K562 (cell line): ENCODE data around the gene NGDN. TPM values are rescaled to one million over a fixed set of nuclear protein-coding genes. Genes with fewer than 3 reads are reported as not detected.

Experiments
- ATAC-seq: fragments of 200-7000 bp; cut with Tn5 transposase; 3 replicates; pipeline ENCODE4 v1.9.1; 2020; ENCODE audit warnings: moderate library complexity
- BruUV-seq: library from RNA; stranded (reverse); fragments of 400-500 nt; replicated peaks from 2 replicates; lab custom pipeline; 2021; lab: Mats Ljungman, UMichigan
- CTCF ChIA-PET: fragments of 300-600 bp; formaldehyde crosslinking; extraction: SDS; loops from one replicate; lab custom pipeline; 2021; ENCODE audit warnings: low intra/inter-chr PET ratio; lab: Yijun Ruan, JAX
- POLR2A ChIA-PET: fragments of 300-600, 350-650 bp; sonication (Branson Sonifier 250); formaldehyde crosslinking; extraction: SDS; loops from one replicate; lab custom pipeline; 2021; ENCODE audit warnings: antibody characterized with exemption, inconsistent platforms; lab: Yijun Ruan, JAX
- DNase-seq, 4 experiments: peaks; one replicate each; pipeline versions ENCODE4 v3.0.0 to v3.0.0-alpha.2; 2011 to 2018; ENCODE audit warnings: low spot score in 3 of 4, mixed read lengths in 3 of 4; ENCODE audit errors: extremely low read depth in 1 of 4
- FAIRE-seq: peaks from 2 replicates; lab custom pipeline; 2011; peaks lifted over from hg19 to GRCh38; lab: Jason Lieb, UNC
- H2AFZ ChIP-seq: 2 replicates; pipeline ENCODE4 v1.6.0; 2011; ENCODE audit warnings: low read depth, low read length, control low read depth, inconsistent platforms
- H3K27ac ChIP-seq: fragments of 200-600 bp; 3 replicates; pipeline ENCODE4 v1.8.0; 2011; ENCODE audit warnings: low read depth, mild to moderate bottlenecking, control low read depth, inconsistent platforms, low read length, moderate library complexity, mixed read lengths; ENCODE audit errors: extremely low read depth
- H3K27me3 ChIP-seq, 2 experiments: fragments of 300-600 bp in 1 of 2; 2 replicates in 1 of 2; 3 replicates in 1 of 2; pipeline versions ENCODE4 v1.6.0 to v1.8.0; 2011; ENCODE audit warnings: inconsistent platforms in 2 of 2, low read length in 2 of 2, mild to moderate bottlenecking in 1 of 2, mixed read lengths in 1 of 2, moderate library complexity in 1 of 2; ENCODE audit not compliant: control insufficient read depth in 2 of 2, insufficient read depth in 2 of 2
- H3K36me3 ChIP-seq: fragments of 300-600 bp; 3 replicates; pipeline ENCODE4 v1.8.0; 2011; ENCODE audit warnings: mild to moderate bottlenecking, low read length, inconsistent platforms; ENCODE audit not compliant: control insufficient read depth, insufficient read depth
- H3K4me1 ChIP-seq, 2 experiments: fragments of 200-600 bp in 1 of 2; replicated peaks in 1 of 2; 2 replicates in 1 of 2; 3 replicates in 1 of 2; pipeline versions ENCODE4 v1.5.1 to v1.8.0; 2011; ENCODE audit warnings: inconsistent platforms in 2 of 2, low read length in 2 of 2, mild to moderate bottlenecking in 1 of 2, mixed read lengths in 1 of 2, moderate library complexity in 1 of 2; ENCODE audit not compliant: control insufficient read depth in 2 of 2, insufficient read depth in 2 of 2
- H3K4me2 ChIP-seq: 2 replicates; pipeline ENCODE4 v1.6.1; 2011; ENCODE audit warnings: low read length, control low read depth, inconsistent platforms, mixed read lengths; ENCODE audit not compliant: insufficient read depth
- H3K4me3 ChIP-seq: fragments of 200-600 bp; sonication (generic), shearing (Covaris generic); 2 replicates; pipeline ENCODE4 v1.5.1; 2016; ENCODE audit warnings: control low read depth, inconsistent platforms
- H3K79me2 ChIP-seq: fragments of 200-600 bp; 3 replicates; pipeline ENCODE4 v1.8.0; 2011; ENCODE audit warnings: low read length, inconsistent platforms; ENCODE audit not compliant: control insufficient read depth, insufficient read depth
- H3K9ac ChIP-seq, 2 experiments: 2 replicates each; pipeline versions ENCODE4 v1.6.0 to v1.6.1; 2011; ENCODE audit warnings: low read depth in 2 of 2, low read length in 2 of 2, control low read depth in 1 of 2, inconsistent platforms in 1 of 2, mild to moderate bottlenecking in 1 of 2, mixed read lengths in 1 of 2; ENCODE audit not compliant: insufficient read depth in 1 of 2
- H3K9me1 ChIP-seq: one replicate; pipeline ENCODE4 v1.6.0; 2011; ENCODE audit warnings: inconsistent platforms, mild to moderate bottlenecking, low read length, moderate library complexity; ENCODE audit not compliant: control insufficient read depth, insufficient read depth
- H3K9me3 ChIP-seq: replicated peaks from 2 replicates; pipeline ENCODE4 v1.5.1; 2011; ENCODE audit warnings: low read depth, low read length, inconsistent platforms; ENCODE audit not compliant: control insufficient read depth, insufficient read depth
- H4K20me1 ChIP-seq: replicated peaks from 2 replicates; pipeline ENCODE4 v1.6.1; 2011; ENCODE audit warnings: low read length, inconsistent platforms, mixed read lengths; ENCODE audit not compliant: control insufficient read depth, insufficient read depth
- BACH1 ChIP-seq: fragments of 200-800 bp; sonication (Bioruptor generic); IDR thresholded peaks from 2 replicates; pipeline ENCODE4 v1.6.1; 2016; ENCODE audit warnings: missing genetic modification characterization, missing compliant biosample characterization
- ESRRA ChIP-seq: fragments of 450-650 bp; IDR thresholded peaks from 2 replicates; pipeline ENCODE4 v1.6.1; 2014; ENCODE audit warnings: low read depth, mild to moderate bottlenecking, moderate library complexity, borderline replicate concordance
- NRF1 ChIP-seq, 2 experiments: fragments of 450-650 bp; IDR thresholded peaks in 1 of 2; conservative IDR thresholded peaks in 1 of 2; 2 replicates each; pipeline ENCODE4 v1.6.1; 2014; ENCODE audit warnings: mild to moderate bottlenecking in 2 of 2
- RAD21 ChIP-seq, 2 experiments: fragments of 250-450 bp in 1 of 2; fragments of 450-650 bp in 1 of 2; sonication (Bioruptor Pico) in 1 of 2; formaldehyde crosslinking in 1 of 2; IDR thresholded peaks in 1 of 2; conservative IDR thresholded peaks in 1 of 2; 2 replicates each; pipeline versions ENCODE4 v1.4.0 to v1.8.0; 2020 to 2022; ENCODE audit warnings: mild to moderate bottlenecking in 2 of 2, moderate library complexity in 1 of 2
- WGBS: fragments of 100-300 bp; shearing (Covaris generic); methylation state at CpG from one replicate; pipeline ENCODE4 v1.1.6; 2016; ENCODE audit warnings: low coverage, mixed read lengths; ENCODE audit not compliant: insufficient coverage; ENCODE audit errors: missing lambda C conversion rate; 5-methylcytosine and 5-hydroxymethylcytosine counted together
- in situ Hi-C: fragments of 300-500 bp; cut with MboI; formaldehyde crosslinking; loops from 4 replicates; pipeline ENCODE4 v1.15.0; 2018; ENCODE audit warnings: inconsistent platforms, mixed read lengths
- intact Hi-C: fragments of 100-400 bp; cut with micrococcal nuclease; formaldehyde crosslinking; loops from 2 replicates; pipeline ENCODE4 v1.14.2; 2022
- polyA plus RNA-seq, 8 experiments: library from polyadenylated mRNA; depleted of rRNA in 4 of 8; stranded (reverse) in 5 of 8; unstranded in 3 of 8; fragments of >200 nt; fragmentation: Nextera tagmentation in 2 of 8; fragmentation: Illumina TruSeq in 1 of 8; extraction: Ambion mirVana in 2 of 8; extraction: Trizol in 1 of 8; gene quantifications; 2 replicates each; pipeline versions ENCODE4 v1.2.1 to v1.2.3, GENCODE V29; 2011 to 2014; ENCODE audit warnings: inconsistent platforms in 1 of 8, missing spikeins in 1 of 8
- total RNA-seq, 7 experiments: library from RNA; depleted of rRNA in 6 of 7; stranded (reverse); fragments of >200 nt in 6 of 7; fragmentation: Illumina TruSeq in 2 of 7; extraction: Trizol in 2 of 7; gene quantifications; 2 replicates each; pipeline versions ENCODE4 v1.2.1 to v1.2.3, GENCODE V29; 2011 to 2021; ENCODE audit warnings: low replicate concordance in 1 of 7
- TF ChIP-seq, protein P1 (sequence below), 3 experiments: IDR thresholded peaks in 2 of 3; conservative IDR thresholded peaks in 1 of 3; 2 replicates each; pipeline ENCODE4 v1.5.1; 2011 to 2012; ENCODE audit warnings: low read length in 3 of 3, mild to moderate bottlenecking in 3 of 3, control low read depth in 2 of 3, improper control_type of control experiment in 1 of 3, inconsistent platforms in 1 of 3, low read depth in 1 of 3, mixed read lengths in 1 of 3, moderate library complexity in 1 of 3; ENCODE audit not compliant: insufficient read depth in 2 of 3
- TF ChIP-seq, protein P2 (sequence below), 2 experiments: IDR thresholded peaks; 2 replicates each; pipeline ENCODE4 v1.6.1; 2012; ENCODE audit warnings: improper control_type of control experiment in 2 of 2, low read depth in 2 of 2, low read length in 2 of 2, borderline replicate concordance in 1 of 2
- TF ChIP-seq, protein P3 (sequence below): IDR thresholded peaks from 2 replicates; pipeline ENCODE4 v1.6.1; 2011; ENCODE audit warnings: borderline replicate concordance, low read depth, mild to moderate bottlenecking, moderate library complexity, low read length; ENCODE audit not compliant: insufficient read depth, poor library complexity, severe bottlenecking

Gene NGDN
- total and polyA plus RNA-seq, 9 of the 15 experiments (the other 6 are each of a cell fraction or from before 2014, with no cell fraction given), result 42.9 to 195 (median 74.9) TPM

DNA sequence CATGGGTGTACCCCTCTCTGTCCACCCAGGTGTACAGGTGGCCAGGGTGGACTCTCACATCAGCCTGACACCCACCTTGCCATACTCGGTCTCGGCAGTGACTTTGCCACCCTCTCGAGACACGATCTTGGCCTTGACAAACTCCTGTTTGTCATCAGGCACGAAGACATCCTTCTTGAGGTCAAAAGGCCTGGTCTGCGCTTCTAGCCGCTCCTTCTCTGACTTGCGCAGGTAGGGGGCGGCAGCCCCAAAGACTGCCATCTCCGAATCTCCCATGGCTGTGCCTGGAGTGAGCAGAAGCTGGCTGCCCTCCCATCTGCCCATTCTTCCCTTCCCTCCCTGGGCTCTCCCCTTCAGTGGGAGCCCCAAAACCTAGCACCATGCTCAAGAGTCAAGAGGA, 36.0 kb upstream of the NGDN start:
- intact Hi-C loops, result loop anchor here (5.0 kb wide), 1 partner anchor 49 kb away; no protein-coding TSS in a partner anchor
- peak; percentile 11 for FAIRE-seq
- TF ChIP-seq RAD21 (CRISPR knock-in tag; conservative IDR thresholded peaks at IDR 0.05 in 1 of 2, IDR thresholded peaks at IDR 0.05 in 1 of 2), result peak in 1 of 2 experiments; percentile 56; a peak in 2 of 4 replicates
- TF ChIP-seq, protein P1, sequence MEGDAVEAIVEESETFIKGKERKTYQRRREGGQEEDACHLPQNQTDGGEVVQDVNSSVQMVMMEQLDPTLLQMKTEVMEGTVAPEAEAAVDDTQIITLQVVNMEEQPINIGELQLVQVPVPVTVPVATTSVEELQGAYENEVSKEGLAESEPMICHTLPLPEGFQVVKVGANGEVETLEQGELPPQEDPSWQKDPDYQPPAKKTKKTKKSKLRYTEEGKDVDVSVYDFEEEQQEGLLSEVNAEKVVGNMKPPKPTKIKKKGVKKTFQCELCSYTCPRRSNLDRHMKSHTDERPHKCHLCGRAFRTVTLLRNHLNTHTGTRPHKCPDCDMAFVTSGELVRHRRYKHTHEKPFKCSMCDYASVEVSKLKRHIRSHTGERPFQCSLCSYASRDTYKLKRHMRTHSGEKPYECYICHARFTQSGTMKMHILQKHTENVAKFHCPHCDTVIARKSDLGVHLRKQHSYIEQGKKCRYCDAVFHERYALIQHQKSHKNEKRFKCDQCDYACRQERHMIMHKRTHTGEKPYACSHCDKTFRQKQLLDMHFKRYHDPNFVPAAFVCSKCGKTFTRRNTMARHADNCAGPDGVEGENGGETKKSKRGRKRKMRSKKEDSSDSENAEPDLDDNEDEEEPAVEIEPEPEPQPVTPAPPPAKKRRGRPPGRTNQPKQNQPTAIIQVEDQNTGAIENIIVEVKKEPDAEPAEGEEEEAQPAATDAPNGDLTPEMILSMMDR (IDR thresholded peaks at IDR 0.05 in 2 of 3, conservative IDR thresholded peaks at IDR 0.05 in 1 of 3; ENCODE audit: insufficient read depth in 2 of 3, low read depth in 1 of 3, low read length in 3 of 3), result peak; percentile 39 to 53 (median 50)
- TF ChIP-seq, protein P2, sequence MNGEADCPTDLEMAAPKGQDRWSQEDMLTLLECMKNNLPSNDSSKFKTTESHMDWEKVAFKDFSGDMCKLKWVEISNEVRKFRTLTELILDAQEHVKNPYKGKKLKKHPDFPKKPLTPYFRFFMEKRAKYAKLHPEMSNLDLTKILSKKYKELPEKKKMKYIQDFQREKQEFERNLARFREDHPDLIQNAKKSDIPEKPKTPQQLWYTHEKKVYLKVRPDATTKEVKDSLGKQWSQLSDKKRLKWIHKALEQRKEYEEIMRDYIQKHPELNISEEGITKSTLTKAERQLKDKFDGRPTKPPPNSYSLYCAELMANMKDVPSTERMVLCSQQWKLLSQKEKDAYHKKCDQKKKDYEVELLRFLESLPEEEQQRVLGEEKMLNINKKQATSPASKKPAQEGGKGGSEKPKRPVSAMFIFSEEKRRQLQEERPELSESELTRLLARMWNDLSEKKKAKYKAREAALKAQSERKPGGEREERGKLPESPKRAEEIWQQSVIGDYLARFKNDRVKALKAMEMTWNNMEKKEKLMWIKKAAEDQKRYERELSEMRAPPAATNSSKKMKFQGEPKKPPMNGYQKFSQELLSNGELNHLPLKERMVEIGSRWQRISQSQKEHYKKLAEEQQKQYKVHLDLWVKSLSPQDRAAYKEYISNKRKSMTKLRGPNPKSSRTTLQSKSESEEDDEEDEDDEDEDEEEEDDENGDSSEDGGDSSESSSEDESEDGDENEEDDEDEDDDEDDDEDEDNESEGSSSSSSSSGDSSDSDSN (IDR thresholded peaks at IDR 0.05; ENCODE audit: borderline replicate concordance in 1 of 2, low read depth in 2 of 2, low read length in 2 of 2), result no peak
- TF ChIP-seq BACH1 (tag), result no peak
- TF ChIP-seq ESRRA, result no peak
- TF ChIP-seq NRF1 (conservative IDR thresholded peaks at IDR 0.05 in 1 of 2, IDR thresholded peaks at IDR 0.05 in 1 of 2), result peak; percentile 63 to 71
- TF ChIP-seq, protein P3, sequence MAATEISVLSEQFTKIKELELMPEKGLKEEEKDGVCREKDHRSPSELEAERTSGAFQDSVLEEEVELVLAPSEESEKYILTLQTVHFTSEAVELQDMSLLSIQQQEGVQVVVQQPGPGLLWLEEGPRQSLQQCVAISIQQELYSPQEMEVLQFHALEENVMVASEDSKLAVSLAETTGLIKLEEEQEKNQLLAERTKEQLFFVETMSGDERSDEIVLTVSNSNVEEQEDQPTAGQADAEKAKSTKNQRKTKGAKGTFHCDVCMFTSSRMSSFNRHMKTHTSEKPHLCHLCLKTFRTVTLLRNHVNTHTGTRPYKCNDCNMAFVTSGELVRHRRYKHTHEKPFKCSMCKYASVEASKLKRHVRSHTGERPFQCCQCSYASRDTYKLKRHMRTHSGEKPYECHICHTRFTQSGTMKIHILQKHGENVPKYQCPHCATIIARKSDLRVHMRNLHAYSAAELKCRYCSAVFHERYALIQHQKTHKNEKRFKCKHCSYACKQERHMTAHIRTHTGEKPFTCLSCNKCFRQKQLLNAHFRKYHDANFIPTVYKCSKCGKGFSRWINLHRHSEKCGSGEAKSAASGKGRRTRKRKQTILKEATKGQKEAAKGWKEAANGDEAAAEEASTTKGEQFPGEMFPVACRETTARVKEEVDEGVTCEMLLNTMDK, result peak; percentile 15

More for the DNA sequence above, 36.0 kb upstream of the NGDN start:
- ChIA-PET POLR2A (no interaction called here), CTCF (no interaction called here)
- H3K27ac ChIP-seq, result no peak overlapping the region
- H2AFZ ChIP-seq, result no peak overlapping the region
- no peak overlapping the region for H3K4me3 ChIP-seq
- no peaks in the 10 kb centered on the region for H3K9me3 ChIP-seq
- H3K4me2 ChIP-seq, result no peak overlapping the region
- no peaks in the 10 kb centered on the region; the same call in 1 of the 2 replicates for H4K20me1 ChIP-seq
- WGBS, result 11% methylated on average over 7 of the region's 10 CpGs
- in situ Hi-C loops, result no loop called here
- H3K9me1 ChIP-seq, result no peaks in the 10 kb centered on the region
- DNase-seq (peak in 2 of 4 experiments; percentile 25 to 28), ATAC-seq (peak; percentile 64)
- no peaks in the 10 kb centered on the region for H3K36me3 ChIP-seq
- no peaks in the 10 kb centered on the region for H3K79me2 ChIP-seq
- BruUV-seq, result no TSS peak
- H3K4me1 ChIP-seq, result peaks cover 20% of the 10 kb centered on the region in 2 experiments; a peak in 4 of 5 replicates
- H3K27me3 ChIP-seq, result peaks cover 0 to 29% of the 10 kb centered on the region in 2 experiments; a peak in 3 of 5 replicates
- no peak overlapping the region for H3K9ac ChIP-seq
